Body of pancreas (tissue), 4 donors: ENCODE results near the gene CMIP.

Source experiments
- CTCF ChIP-seq, 7 experiments: fragments of 450-650 bp in 4 of 7; fragments of 200-600 bp in 3 of 7; sonication (generic) in 3 of 7; IDR thresholded peaks; one replicate each; pipeline ENCODE4 v1.5.1; 2016 to 2019; ENCODE audit warnings: antibody characterized with exemption in 7 of 7
- POLR2A ChIP-seq, 3 donors: fragments of 450-650 bp; IDR thresholded peaks; one replicate each; pipeline ENCODE4 v1.6.1; 2016; ENCODE audit warnings: antibody characterized with exemption in 3 of 3, mild to moderate bottlenecking in 2 of 3

- TF ChIP-seq CTCF (IDR thresholded peaks at IDR 0.05) (no peak), POLR2A (IDR thresholded peaks at IDR 0.05) (no peak)
Measured at GRCh38 chr16:81555660-81556059, 111.1 kb downstream of the CMIP start.
